KMS-11 (cell line): ENCODE data around the gene CISD1.

ENCODE experiments used
- H2AFZ ChIP-seq: fragments of 200-600 bp; sonication (generic); 2 replicates; pipeline ENCODE4 v1.6.1; 2016; ENCODE audit warnings: antibody characterized with exemption, mixed run types, low read depth
- H3K27ac ChIP-seq: fragments of 200-600 bp; sonication (generic); 2 replicates; pipeline ENCODE4 v1.6.1; 2016; ENCODE audit warnings: mild to moderate bottlenecking, mixed run types
- H3K27me3 ChIP-seq: fragments of 200-600 bp; sonication (generic); 2 replicates; pipeline ENCODE4 v1.6.1; 2017; ENCODE audit warnings: mild to moderate bottlenecking, low read depth, mixed run types, moderate library complexity; ENCODE audit not compliant: insufficient read depth
- H3K36me3 ChIP-seq: fragments of 200-600 bp; sonication (generic); 2 replicates; pipeline ENCODE4 v1.6.1; 2017; ENCODE audit warnings: mild to moderate bottlenecking, mixed run types; ENCODE audit not compliant: insufficient read depth
- H3K4me1 ChIP-seq: fragments of 200-600 bp; sonication (generic); 2 replicates; pipeline ENCODE4 v1.6.1; 2016; ENCODE audit warnings: mild to moderate bottlenecking, low read depth, mixed run types; ENCODE audit not compliant: poor library complexity, severe bottlenecking
- H3K4me2 ChIP-seq: fragments of 200-600 bp; sonication (generic); 2 replicates; pipeline ENCODE4 v1.7.0; 2016; ENCODE audit warnings: mild to moderate bottlenecking, mixed run types
- H3K4me3 ChIP-seq: fragments of 200-600 bp; sonication (generic); IDR thresholded peaks from 2 replicates; pipeline ENCODE4 v1.6.1; 2017; ENCODE audit warnings: low read depth, low read length, mixed read lengths; ENCODE audit not compliant: insufficient read depth
- H3K79me2 ChIP-seq: fragments of 200-600 bp; sonication (generic); 2 replicates; pipeline ENCODE4 v1.6.1; 2016; ENCODE audit warnings: low read depth, mixed run types; ENCODE audit not compliant: insufficient read depth
- H3K9ac ChIP-seq: fragments of 200-600 bp; sonication (generic); 2 replicates; pipeline ENCODE4 v1.6.1; 2016; ENCODE audit warnings: mild to moderate bottlenecking, mixed run types
- H4K20me1 ChIP-seq: fragments of 200-600 bp; sonication (generic); 2 replicates; pipeline ENCODE4 v1.6.1; 2016; ENCODE audit warnings: mild to moderate bottlenecking, mixed run types; ENCODE audit not compliant: insufficient read depth
- TF ChIP-seq, protein P1 (sequence below): fragments of 200-600 bp; sonication (generic); conservative IDR thresholded peaks from 2 replicates; pipeline ENCODE4 v1.6.1; 2017; ENCODE audit warnings: low read depth, mild to moderate bottlenecking, antibody characterized with exemption, low read length, moderate library complexity, mixed read lengths

CISD1 gene

DNA sequence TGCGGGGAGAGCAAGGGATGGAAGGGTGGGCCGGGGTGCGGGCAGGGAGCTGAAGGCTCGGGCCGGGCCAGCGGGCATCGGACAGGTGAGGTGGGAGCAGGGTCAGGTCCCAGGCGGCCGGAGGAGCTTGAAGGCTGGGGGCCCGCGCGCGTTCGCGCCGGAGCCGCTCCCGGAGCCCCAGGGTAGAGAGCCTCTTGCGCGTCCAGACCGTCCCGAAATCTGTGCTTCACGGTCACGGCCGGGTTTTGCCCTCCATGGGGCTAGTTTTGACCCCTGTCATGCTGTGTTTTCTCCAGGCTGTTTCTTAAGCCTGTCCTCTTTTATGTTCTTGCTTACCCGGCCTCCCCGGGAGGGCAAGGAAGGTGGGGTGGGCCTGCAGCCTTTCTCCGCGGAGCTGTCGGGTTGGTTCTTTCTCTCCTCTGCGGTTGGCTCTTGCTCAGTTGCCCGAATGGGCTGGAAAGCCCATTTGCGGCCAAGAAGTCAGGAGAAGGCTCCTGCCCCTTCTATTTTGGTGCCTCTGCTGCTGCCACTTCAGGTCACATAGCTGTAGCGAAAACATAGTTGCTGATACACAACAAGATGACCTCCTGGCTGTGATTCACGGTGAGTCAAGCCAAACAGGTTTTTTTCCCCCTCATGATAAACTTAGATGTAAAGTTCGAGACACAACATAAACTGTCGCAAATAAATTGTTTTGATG is 66.5 kb downstream of the CISD1 start:
- TF ChIP-seq, protein P1, sequence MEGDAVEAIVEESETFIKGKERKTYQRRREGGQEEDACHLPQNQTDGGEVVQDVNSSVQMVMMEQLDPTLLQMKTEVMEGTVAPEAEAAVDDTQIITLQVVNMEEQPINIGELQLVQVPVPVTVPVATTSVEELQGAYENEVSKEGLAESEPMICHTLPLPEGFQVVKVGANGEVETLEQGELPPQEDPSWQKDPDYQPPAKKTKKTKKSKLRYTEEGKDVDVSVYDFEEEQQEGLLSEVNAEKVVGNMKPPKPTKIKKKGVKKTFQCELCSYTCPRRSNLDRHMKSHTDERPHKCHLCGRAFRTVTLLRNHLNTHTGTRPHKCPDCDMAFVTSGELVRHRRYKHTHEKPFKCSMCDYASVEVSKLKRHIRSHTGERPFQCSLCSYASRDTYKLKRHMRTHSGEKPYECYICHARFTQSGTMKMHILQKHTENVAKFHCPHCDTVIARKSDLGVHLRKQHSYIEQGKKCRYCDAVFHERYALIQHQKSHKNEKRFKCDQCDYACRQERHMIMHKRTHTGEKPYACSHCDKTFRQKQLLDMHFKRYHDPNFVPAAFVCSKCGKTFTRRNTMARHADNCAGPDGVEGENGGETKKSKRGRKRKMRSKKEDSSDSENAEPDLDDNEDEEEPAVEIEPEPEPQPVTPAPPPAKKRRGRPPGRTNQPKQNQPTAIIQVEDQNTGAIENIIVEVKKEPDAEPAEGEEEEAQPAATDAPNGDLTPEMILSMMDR: no peak
- Histone ChIP-seq H3K4me2 (peak overlapping the region; percentile 52), H3K9ac (peak overlapping the region; percentile 70; the same call in 1 of the 2 replicates), H3K79me2 (peaks cover 18% of the 10 kb centered on the region; the same call in 1 of the 2 replicates), H3K27me3 (no peaks in the 10 kb centered on the region), H3K4me3 (no peak overlapping the region), H2AFZ (peak overlapping the region; percentile 86), H3K27ac (no peak overlapping the region), H4K20me1 (no peaks in the 10 kb centered on the region), H3K36me3 (no peaks in the 10 kb centered on the region), H3K4me1 (peaks cover 7% of the 10 kb centered on the region)

DNA sequence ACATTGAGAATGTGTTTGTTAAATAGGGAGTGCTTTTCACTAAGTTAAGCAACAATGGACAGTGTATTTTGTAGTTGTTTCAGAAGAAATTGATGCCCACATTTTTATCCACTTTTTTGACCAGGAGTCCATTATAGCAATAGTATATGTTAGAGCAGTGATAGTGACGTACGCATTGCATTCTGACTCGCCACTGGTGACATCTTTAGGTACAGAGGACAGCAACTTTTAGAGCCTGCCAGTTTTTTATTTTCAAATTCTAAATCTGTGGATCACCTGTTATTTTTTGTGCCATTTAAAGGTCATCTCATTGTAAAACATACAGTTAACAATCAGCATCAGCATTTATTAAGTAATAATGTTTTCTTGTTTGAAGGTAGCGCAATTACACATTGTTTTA is 67.3 kb downstream of the CISD1 start:
- Histone ChIP-seq H3K36me3 (no peaks in the 10 kb centered on the region), H3K79me2 (peaks cover 22% of the 10 kb centered on the region; the same call in 1 of the 2 replicates), H3K4me3 (no peak overlapping the region), H2AFZ (no peak overlapping the region), H3K27ac (no peak overlapping the region), H3K4me1 (peaks cover 7% of the 10 kb centered on the region), H4K20me1 (no peaks in the 10 kb centered on the region), H3K27me3 (no peaks in the 10 kb centered on the region), H3K9ac (no peak overlapping the region), H3K4me2 (peak overlapping the region; percentile 52)
- TF ChIP-seq, protein P1: no peak
